Stimulated activated CD4-positive, alpha-beta T cell treated with anti-CD3 and anti-CD28 coated beads, TNF-alpha, amount 100 ng/mL, for 24 hours (primary cell): ENCODE measurements around the gene PIGO.
A peak's percentile ranks its signal among the peaks of the same experiment; 100 is the strongest.

Experiments used
- DNase-seq, 3 experiments: peaks; one replicate each; pipeline ENCODE4 v3.0.0-alpha.2; 2020; ENCODE audit warnings: low read depth in 3 of 3

The PIGO gene

GRCh38 chr9:35096035-35096849, at the start of gene PIGO:
PIGO (minus strand) TSS chr9:35096591; CDS start chr9:35095565, 1,026 bp downstream.
- peak; percentile 83 to 89 (median 83) for DNase-seq

GRCh38 chr9:35142037-35142436, 45.6 kb upstream of the PIGO start:
- DNase-seq = no peak

- DNase-seq = no peak
These were observed 43.7 kb upstream of the PIGO start for GRCh38 chr9:35140093-35140492.

DNA sequence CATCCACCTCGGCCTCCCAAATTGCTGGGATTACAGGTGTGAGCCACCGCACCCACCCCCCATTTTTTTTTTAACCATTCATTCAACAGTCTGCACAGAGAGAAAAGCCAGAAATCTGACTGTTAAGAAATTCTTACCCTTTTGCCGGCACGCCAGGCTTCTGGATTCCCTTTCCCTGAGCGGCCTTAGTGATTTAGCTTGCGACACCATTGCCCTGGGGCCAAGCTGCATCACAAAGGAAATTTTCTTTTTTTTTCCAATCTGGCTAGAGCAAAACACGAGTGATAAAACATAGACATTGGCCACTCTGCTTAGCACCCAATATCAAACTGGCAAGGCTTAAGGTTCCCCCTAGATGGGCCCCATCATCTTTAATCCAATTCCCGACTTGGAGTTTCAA, 40.5 kb upstream of the PIGO start:
- no peak for DNase-seq

DNA sequence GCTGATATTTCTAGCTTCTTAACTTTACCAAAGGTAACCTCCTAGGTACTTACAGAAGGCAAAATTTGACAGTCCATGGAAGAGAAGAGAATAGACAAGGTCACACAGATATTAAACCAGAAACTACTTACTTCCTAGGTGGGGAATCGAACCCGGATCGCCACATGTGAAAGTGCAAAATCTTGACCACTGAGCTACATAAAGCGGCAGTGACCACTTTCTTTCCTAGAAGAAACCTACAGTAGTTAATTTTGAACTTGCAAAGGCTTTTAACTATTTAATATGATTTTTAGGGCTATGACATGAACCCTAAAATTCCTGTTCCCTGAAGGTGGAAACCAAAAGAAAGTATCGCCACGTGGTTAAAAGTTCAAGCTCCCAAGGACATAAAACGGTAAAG, 39.6 kb upstream of the PIGO start:
- DNase-seq = no peak

GRCh38 chr9:35134920-35135319, 38.5 kb upstream of the PIGO start:
- DNase-seq = no peak

DNA sequence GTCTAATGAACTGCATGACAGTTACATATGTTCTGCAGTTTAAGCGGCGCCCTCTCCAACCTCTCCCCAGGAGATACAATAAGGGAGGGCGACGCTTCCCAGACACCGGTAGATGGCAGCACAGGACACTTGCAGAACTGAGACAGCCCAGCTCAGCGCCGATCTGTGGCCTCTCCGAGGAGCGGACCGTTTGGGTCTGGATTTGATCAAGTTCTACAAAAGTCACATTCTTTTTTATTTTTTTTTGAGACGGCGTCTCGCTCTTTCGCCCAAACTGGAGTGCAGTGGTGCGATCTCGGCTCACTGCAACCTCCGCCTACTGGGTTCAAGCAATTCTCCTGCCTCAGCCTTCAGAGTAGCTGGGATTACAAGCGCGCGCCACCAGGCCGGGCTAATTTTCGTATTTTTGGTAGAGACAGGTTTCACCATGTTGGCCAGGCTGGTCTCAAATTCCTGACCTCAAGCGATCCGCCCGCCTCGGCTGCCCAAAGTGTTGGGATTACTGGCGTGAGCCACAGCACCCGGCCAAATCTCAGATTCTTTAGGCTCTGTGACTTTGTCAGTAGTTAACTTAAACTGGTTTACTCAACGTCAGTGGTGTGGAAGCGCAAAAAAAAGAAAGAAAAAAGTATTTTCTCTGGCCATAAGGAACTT, 20.6 kb upstream of the PIGO start:
- DNase-seq = peak; percentile 76 to 88 (median 77)

- no peak for DNase-seq
These were observed 20.1 kb upstream of the PIGO start for GRCh38 chr9:35116539-35116897.

DNA sequence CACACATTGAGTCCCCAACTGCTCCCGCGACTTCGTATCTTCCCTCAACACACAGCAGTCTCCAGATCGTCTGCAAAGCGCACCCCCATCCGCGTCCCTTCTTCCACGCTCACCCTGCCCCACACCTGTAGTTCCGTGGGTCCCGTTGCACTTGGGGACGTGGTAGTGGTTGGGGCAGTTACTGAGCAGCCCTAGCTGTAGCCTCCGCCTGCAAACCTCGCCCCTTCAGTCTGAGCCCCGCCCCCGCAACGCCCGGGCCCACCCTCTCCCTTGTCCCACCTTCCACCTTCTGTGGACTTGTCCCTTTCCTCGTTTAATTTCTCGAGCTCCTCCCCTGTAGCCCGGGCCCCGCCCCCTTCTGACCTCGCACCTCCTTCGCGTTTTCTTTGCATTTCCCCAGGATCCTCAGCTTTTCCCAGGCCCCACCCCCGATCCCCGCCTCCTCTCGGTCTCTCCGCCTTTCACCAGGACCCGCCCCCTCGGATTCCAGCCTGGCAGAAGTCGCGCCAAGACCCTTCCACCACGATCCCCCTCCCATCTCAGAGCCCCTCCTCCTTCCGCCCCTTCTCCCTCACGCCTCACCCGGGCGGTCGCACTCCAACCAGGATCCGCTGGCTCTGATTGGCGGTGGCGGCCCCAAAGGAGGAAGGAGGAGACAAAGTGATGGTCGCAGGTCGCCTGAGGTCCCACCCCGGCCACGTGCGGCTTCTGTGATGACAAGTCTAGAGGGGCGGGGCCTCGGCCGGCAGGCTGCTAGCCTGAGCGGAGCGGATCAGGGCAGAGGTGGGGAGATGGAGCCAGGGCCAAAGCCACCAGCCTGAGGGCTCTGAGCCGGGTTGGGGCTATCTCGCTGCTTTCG, 19.5 kb upstream of the PIGO start, which contains the start of gene ATOSB:
Gene ATOSB, minus strand, starts transcription at position 183 of the 859 bp plus-strand sequence. CDS start 7,588 bp downstream, outside the sequence.
- peak; percentile 79 to 92 (median 83) for DNase-seq

- DNase-seq = no peak
These were observed 18.6 kb upstream of the PIGO start for GRCh38 chr9:35114840-35115628.

- DNase-seq = peak in 1 of 3 experiments; percentile 66
These were observed 17.9 kb upstream of the PIGO start for GRCh38 chr9:35114113-35114839.

DNA sequence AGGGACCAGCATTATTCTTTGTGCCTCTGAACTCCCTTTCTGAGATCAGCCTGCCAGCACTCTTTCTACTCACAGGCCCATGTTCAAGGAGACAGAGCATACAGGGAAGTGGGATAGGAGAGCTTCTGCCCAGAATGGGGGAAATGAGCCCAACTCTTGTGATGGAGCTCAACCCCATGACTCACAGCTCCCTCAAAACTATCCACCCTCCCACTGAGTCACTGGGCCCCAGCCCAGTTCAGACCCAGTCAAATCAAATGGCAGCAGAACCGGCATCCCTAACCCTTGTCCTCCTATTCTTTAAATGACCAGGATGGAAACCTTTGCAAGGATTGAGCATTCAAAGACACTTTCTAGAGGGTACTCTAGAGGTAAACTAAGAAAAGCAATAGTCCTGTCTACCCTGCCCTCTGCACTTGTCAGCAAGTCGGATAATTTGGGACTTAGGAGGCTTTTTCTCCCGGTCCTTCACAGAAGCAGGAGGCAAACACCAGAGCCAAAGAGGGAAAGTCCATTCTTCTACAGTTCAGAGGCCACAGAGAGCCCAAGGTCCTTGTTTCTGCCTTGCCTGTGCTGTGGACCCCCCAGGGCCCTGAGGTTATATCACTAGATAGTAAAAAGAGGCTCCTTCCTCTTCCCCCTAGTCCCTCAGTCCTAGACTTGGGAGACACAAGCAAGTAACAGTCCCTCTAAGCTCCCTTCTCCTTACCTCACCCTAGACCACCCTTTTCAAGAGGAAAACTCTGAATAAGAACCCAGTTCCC, 16.0 kb upstream of the PIGO start:
- no peak for DNase-seq

DNA sequence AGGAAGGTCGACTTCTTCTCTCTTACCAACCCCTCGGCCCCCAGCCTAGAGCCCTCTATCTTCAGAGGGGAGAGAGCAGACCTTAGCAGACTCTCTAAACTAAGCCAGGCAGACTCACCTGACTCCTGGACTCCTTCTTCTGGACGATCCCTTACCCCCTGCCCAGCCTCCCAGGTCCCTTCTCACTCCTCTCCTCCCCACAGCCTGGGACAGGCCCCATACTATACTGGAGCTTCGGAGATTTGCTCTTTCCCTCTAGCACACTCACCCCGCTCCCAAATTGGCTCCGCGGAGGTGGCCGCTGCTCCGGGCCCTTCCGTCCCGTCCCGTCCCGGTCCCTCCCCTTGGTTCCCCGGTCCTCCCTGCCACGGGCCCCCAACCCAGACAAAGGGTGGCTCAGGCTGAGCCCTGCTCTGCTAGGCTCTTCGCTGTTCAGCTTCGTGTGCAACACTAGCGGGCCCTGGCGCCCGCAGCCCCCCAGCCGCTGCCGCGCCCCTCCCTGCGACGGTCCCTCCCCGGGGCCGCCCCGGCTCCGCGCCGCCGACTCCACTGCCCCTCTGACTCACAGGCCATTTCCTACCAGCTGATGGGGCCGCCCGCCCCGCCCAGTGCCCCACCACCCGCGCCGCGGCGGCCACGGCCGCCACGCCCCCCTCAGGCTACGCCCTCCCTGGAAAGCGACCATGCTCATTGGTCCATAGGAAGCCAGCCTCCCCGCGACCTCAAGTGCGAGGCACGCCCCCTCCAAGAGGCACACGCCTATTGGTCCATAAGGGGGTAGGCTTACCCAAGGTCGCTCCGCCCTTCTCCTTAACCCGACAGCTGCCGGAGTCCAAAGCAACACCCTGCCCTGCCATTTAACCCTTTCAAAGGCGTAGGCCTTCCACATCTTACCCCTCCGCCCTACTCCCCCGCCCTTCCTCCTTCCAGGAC, 14.9 kb upstream of the PIGO start:
- peak; percentile 93 to 96 (median 95) for DNase-seq

- no peak for DNase-seq
These were observed 14.0 kb upstream of the PIGO start for GRCh38 chr9:35110327-35110761.

GRCh38 chr9:35108946-35109575, 12.7 kb upstream of the PIGO start:
- no peak for DNase-seq

DNA sequence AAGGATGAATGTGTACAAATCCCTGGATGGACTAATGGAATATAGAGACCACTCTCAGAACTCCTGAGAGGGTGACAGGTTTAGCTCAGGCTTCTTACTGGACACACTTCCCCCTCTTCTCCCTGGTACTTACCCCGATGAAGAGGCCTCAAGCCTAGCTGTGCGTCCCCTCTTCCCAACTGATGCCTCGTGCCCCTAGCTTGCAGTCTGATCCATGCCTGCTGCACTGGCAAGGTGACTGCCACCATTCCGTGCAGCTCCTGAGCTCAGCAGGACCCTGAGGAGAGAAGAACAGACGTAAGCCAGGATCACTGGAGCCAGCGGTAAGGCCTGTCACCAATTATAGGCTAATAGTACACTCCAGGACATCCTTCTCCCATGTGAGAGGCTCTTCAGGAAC, 12.1 kb upstream of the PIGO start:
- no peak for DNase-seq

- no peak for DNase-seq
These were observed 11.2 kb upstream of the PIGO start for GRCh38 chr9:35107297-35108290.
